WERI-Rb-1 (cell line): ENCODE results near the gene TMEM38B.

Experiments used
- DNase-seq: peaks from one replicate; pipeline ENCODE4 v3.0.0-alpha.2; 2020
- H3K27ac ChIP-seq: fragments of 250-450 bp; sonication (Bioruptor Pico); 2 replicates; pipeline ENCODE4 v1.5.1; 2020; ENCODE audit warnings: mild to moderate bottlenecking, moderate library complexity
- H3K27me3 ChIP-seq: fragments of 250-450 bp; sonication (Bioruptor Pico); 2 replicates; pipeline ENCODE4 v1.5.1; 2021; ENCODE audit warnings: mild to moderate bottlenecking, low read depth, moderate library complexity; ENCODE audit not compliant: insufficient read depth, severe bottlenecking
- H3K36me3 ChIP-seq: fragments of 250-450 bp; sonication (Bioruptor Pico); 2 replicates; pipeline ENCODE4 v1.5.1; 2020; ENCODE audit warnings: mild to moderate bottlenecking, moderate library complexity
- H3K4me3 ChIP-seq: 2 replicates; pipeline ENCODE4 v1.5.1; 2011; ENCODE audit warnings: low read depth, mild to moderate bottlenecking, control low read depth, low read length
- H3K9me3 ChIP-seq: fragments of 250-450 bp; sonication (Bioruptor Pico); 2 replicates; pipeline ENCODE4 v1.5.1; 2021; ENCODE audit warnings: mild to moderate bottlenecking, moderate library complexity; ENCODE audit not compliant: severe bottlenecking
- TF ChIP-seq, protein P1 (sequence below): IDR thresholded peaks from 2 replicates; pipeline ENCODE4 v1.5.1; 2011; ENCODE audit warnings: low read depth, mild to moderate bottlenecking, control low read depth, inconsistent platforms, low read length

The TMEM38B gene

DNA sequence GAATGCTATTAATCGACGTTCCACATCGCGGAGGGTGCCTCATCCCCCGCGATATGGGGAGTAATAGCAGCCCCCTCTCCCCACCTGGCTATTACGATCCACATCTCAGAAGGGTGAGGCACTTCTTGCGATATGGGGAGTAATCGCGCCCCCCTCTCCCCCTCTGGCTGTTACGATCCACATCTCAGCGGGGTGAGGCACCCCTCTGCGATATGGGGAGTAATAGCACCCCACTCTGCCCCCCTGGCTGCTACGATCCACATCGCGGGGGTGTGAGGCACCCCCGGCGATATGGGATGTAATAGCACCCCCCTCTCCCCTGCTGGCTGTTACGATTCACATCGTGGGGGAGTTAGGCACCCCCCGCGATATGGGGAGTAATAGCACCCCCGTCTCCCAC, 128.5 kb downstream of the TMEM38B start:
- no peak overlapping the region for H3K4me3 ChIP-seq
- DNase-seq = no peak
- H3K9me3 ChIP-seq = no peaks in the 10 kb centered on the region
- H3K27ac ChIP-seq = no peak overlapping the region
- no peaks in the 10 kb centered on the region for H3K27me3 ChIP-seq
- H3K36me3 ChIP-seq = no peaks in the 10 kb centered on the region
- TF ChIP-seq, protein P1, sequence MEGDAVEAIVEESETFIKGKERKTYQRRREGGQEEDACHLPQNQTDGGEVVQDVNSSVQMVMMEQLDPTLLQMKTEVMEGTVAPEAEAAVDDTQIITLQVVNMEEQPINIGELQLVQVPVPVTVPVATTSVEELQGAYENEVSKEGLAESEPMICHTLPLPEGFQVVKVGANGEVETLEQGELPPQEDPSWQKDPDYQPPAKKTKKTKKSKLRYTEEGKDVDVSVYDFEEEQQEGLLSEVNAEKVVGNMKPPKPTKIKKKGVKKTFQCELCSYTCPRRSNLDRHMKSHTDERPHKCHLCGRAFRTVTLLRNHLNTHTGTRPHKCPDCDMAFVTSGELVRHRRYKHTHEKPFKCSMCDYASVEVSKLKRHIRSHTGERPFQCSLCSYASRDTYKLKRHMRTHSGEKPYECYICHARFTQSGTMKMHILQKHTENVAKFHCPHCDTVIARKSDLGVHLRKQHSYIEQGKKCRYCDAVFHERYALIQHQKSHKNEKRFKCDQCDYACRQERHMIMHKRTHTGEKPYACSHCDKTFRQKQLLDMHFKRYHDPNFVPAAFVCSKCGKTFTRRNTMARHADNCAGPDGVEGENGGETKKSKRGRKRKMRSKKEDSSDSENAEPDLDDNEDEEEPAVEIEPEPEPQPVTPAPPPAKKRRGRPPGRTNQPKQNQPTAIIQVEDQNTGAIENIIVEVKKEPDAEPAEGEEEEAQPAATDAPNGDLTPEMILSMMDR = no peak
